Uterus (tissue), 4 donors: ENCODE results near the gene PRRT1B. TPM values are rescaled to one million over a fixed set of nuclear protein-coding genes. Genes with fewer than 3 reads are reported as not detected.

ENCODE experiments used
- DNase-seq, 2 donors: peaks; one replicate each; pipeline ENCODE4 v3.0.0-alpha.2; 2019 to 2020
- H3K27ac ChIP-seq, 2 donors: fragments of 200-600 bp; sonication (generic); 1 replicate in 1 of 2; 2 replicates in 1 of 2; pipeline ENCODE4 v1.5.1; 2016 to 2018
- H3K27me3 ChIP-seq, 2 donors: fragments of 200-600 bp; sonication (generic); one replicate each; pipeline ENCODE4 v1.5.1; 2018 to 2019; ENCODE audit warnings: control low read depth in 1 of 2
- H3K36me3 ChIP-seq, 2 donors: fragments of 200-600 bp; sonication (generic); one replicate each; pipeline ENCODE4 v1.5.1; 2019; ENCODE audit warnings: control low read depth in 1 of 2
- H3K4me1 ChIP-seq, 2 donors: fragments of 200-600 bp; sonication (generic); one replicate each; pipeline ENCODE4 v1.5.1; 2018 to 2019; ENCODE audit warnings: control low read depth in 1 of 2
- H3K4me3 ChIP-seq, 2 donors: fragments of 200-600 bp; sonication (generic); 1 replicate in 1 of 2; 2 replicates in 1 of 2; pipeline ENCODE4 v1.5.1; 2018 to 2019; ENCODE audit warnings: mild to moderate bottlenecking in 1 of 2
- H3K9me3 ChIP-seq, 2 donors: fragments of 200-600 bp; sonication (generic); one replicate each; pipeline ENCODE4 v1.5.1; 2019; ENCODE audit warnings: control low read depth in 1 of 2
- CTCF ChIP-seq, 4 experiments: fragments of 200-600 bp in 2 of 4; fragments of 450-650 bp in 2 of 4; sonication (generic) in 2 of 4; IDR thresholded peaks; one replicate each; pipeline ENCODE4 v1.5.1; 2016 to 2019; ENCODE audit warnings: antibody characterized with exemption in 4 of 4, mild to moderate bottlenecking in 2 of 4, moderate library complexity in 1 of 4
- POLR2A ChIP-seq, 2 donors: fragments of 450-650 bp; IDR thresholded peaks; one replicate each; pipeline ENCODE4 v1.6.1; 2016; ENCODE audit warnings: antibody characterized with exemption in 2 of 2, mild to moderate bottlenecking in 1 of 2, moderate library complexity in 1 of 2
- intact Hi-C: fragments of 100-400 bp; cut with DNase I; formaldehyde crosslinking; loops from one replicate; pipeline ENCODE4 v1.15.1; 2023; ENCODE audit warnings: low total_unique reads
- total RNA-seq, 4 donors: library from RNA; depleted of rRNA in 3 of 4; stranded (reverse); fragments of >200 nt in 3 of 4; gene quantifications; one replicate each; pipeline versions ENCODE4 v1.1.0 to v1.2.4, GENCODE V29; 2014 to 2023
- donor health status: DM: yes; HTN: yes; CAD: no.

PRRT1B gene
- total RNA-seq, 4 donors from 2014 or later, result not detected

GRCh38 chr9:131593091-131593820 lies 47.9 kb downstream of the PRRT1B start:
- Histone ChIP-seq H3K4me3 (no peak overlapping the region), H3K4me1 (no peaks in the 10 kb centered on the region), H3K9me3 (no peaks in the 10 kb centered on the region), H3K27me3 (no peaks in the 10 kb centered on the region), H3K27ac (no peak overlapping the region), H3K36me3 (no peaks in the 10 kb centered on the region)
- intact Hi-C loops, result no loop called here
- TF ChIP-seq POLR2A (IDR thresholded peaks at IDR 0.05), result no peak
- no peak for TF ChIP-seq CTCF (IDR thresholded peaks at IDR 0.05)
- no peak for DNase-seq

- TF ChIP-seq POLR2A (IDR thresholded peaks at IDR 0.05) (no peak), CTCF (IDR thresholded peaks at IDR 0.05) (no peak)
- intact Hi-C loops, result no loop called here
- Histone ChIP-seq H3K27me3 (no peaks in the 10 kb centered on the region), H3K27ac (no peak overlapping the region), H3K36me3 (no peaks in the 10 kb centered on the region), H3K4me1 (no peaks in the 10 kb centered on the region), H3K4me3 (no peak overlapping the region), H3K9me3 (no peaks in the 10 kb centered on the region)
- DNase-seq, result no peak
These were observed 48.8 kb downstream of the PRRT1B start for GRCh38 chr9:131593936-131594665.

- intact Hi-C loops, result no loop called here
- no peak overlapping the region for H3K4me3 ChIP-seq
- H3K9me3 ChIP-seq, result no peaks in the 10 kb centered on the region
- no peaks in the 10 kb centered on the region for H3K4me1 ChIP-seq
- DNase-seq, result no peak
- H3K27me3 ChIP-seq, result no peaks in the 10 kb centered on the region
- no peak for TF ChIP-seq POLR2A (IDR thresholded peaks at IDR 0.05)
- no peak for TF ChIP-seq CTCF (IDR thresholded peaks at IDR 0.05)
- H3K36me3 ChIP-seq, result no peaks in the 10 kb centered on the region
- no peak overlapping the region for H3K27ac ChIP-seq
These were observed 49.8 kb downstream of the PRRT1B start for GRCh38 chr9:131594906-131595665.

- no peaks in the 10 kb centered on the region for H3K4me1 ChIP-seq
- no peaks in the 10 kb centered on the region for H3K9me3 ChIP-seq
- H3K36me3 ChIP-seq, result no peaks in the 10 kb centered on the region
- intact Hi-C loops, result no loop called here
- H3K27ac ChIP-seq, result no peak overlapping the region
- no peak overlapping the region for H3K4me3 ChIP-seq
- no peak for DNase-seq
- TF ChIP-seq CTCF (IDR thresholded peaks at IDR 0.05), result no peak
- TF ChIP-seq POLR2A (IDR thresholded peaks at IDR 0.05), result no peak
- H3K27me3 ChIP-seq, result no peaks in the 10 kb centered on the region
These were observed 50.5 kb downstream of the PRRT1B start for GRCh38 chr9:131595696-131596429.
